ENCODE measurements around the gene FRAS1. TPM values are rescaled to one million over a fixed set of nuclear protein-coding genes. Genes with fewer than 3 reads are reported as not detected.

Gene FRAS1
- total RNA-seq, 1 experiment from 2014 or later, result 13.1 TPM

GRCh38 chr4:78220283-78220682 is 163.2 kb downstream of the FRAS1 start:
- Histone ChIP-seq H3K9me2 (ENCODE audit: insufficient read depth) (no peaks in the 10 kb centered on the region), H3K4me1 (replicated peaks; ENCODE audit: insufficient read depth) (no peaks in the 10 kb centered on the region), H4K20me1 (ENCODE audit: insufficient read depth) (no peaks in the 10 kb centered on the region), H2AFZ (no peak overlapping the region), H3F3A (ENCODE audit: insufficient read depth, low read depth) (no peaks in the 10 kb centered on the region), H3K4me3 (no peak overlapping the region), H3K9me3 (ENCODE audit: insufficient read depth, low read depth) (no peaks in the 10 kb centered on the region), H3K36me3 (ENCODE audit: low read depth) (no peaks in the 10 kb centered on the region), H3K4me2 (no peak overlapping the region), H3K27me3 (ENCODE audit: insufficient read depth, low read depth) (no peaks in the 10 kb centered on the region), H3K79me2 (ENCODE audit: low read depth) (no peaks in the 10 kb centered on the region), H3K27ac (no peak overlapping the region)
- CTCF ChIA-PET, result no interaction called here
- no peak for TF ChIP-seq EZH2 (IDR thresholded peaks at IDR 0.05; ENCODE audit: low read depth)
- TF ChIP-seq CTCF (conservative IDR thresholded peaks at IDR 0.05), result no peak
- intact Hi-C loops (cut with micrococcal nuclease; ENCODE audit: unreplicated experiment), result no loop called here
- POLR2A ChIA-PET (ENCODE audit: unreplicated experiment), result no interaction called here
- no TSS peak for BruUV-seq (replicated peaks)
- DNase-seq, result no peak

DNA sequence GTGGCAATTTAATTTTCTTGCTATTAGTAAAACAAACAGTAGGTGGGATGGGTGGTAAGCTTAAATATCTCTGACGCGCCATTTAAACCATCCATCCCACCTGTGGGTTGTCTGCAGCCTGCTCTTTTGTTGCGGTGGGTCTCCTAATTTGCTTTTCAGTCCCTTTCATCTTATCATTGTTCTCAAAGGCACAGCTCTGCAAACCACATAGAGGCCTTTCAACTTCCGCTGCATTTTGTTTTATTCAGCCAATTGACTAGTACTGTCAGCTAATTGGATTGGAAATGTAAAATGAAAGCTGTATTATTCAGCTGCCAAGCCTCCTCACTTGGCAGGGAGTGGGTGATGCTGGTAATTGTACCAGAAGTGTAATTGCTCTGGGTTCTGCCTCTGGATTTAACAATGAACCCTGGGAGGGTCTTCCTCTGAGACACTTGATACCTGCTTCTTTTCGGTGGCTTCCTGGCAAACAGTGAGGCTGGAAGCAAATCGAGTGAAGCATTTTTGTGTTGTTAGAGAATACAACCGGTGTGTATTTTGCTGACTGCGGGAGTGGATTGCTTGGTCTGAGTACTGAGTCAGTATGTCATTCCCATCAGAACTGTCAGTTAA is 165.6 kb downstream of the FRAS1 start:
- Histone ChIP-seq H3K27me3 (ENCODE audit: insufficient read depth, low read depth) (no peaks in the 10 kb centered on the region), H3K4me1 (replicated peaks; ENCODE audit: insufficient read depth) (no peaks in the 10 kb centered on the region), H3K27ac (no peak overlapping the region), H3K4me3 (no peak overlapping the region), H3K9me3 (ENCODE audit: insufficient read depth, low read depth) (no peaks in the 10 kb centered on the region; the same call in 1 of the 2 replicates), H3K79me2 (ENCODE audit: low read depth) (no peaks in the 10 kb centered on the region), H3K36me3 (ENCODE audit: low read depth) (no peaks in the 10 kb centered on the region), H3K4me2 (no peak overlapping the region), H4K20me1 (ENCODE audit: insufficient read depth) (no peaks in the 10 kb centered on the region), H3F3A (ENCODE audit: insufficient read depth, low read depth) (no peaks in the 10 kb centered on the region), H2AFZ (no peak overlapping the region), H3K9me2 (ENCODE audit: insufficient read depth) (no peaks in the 10 kb centered on the region)
- POLR2A ChIA-PET (ENCODE audit: unreplicated experiment), result no interaction called here
- CTCF ChIA-PET, result no interaction called here
- intact Hi-C loops (cut with micrococcal nuclease; ENCODE audit: unreplicated experiment), result no loop called here
- BruUV-seq (replicated peaks), result no TSS peak
- DNase-seq, result no peak
- TF ChIP-seq CTCF (conservative IDR thresholded peaks at IDR 0.05) (no peak), EZH2 (IDR thresholded peaks at IDR 0.05; ENCODE audit: low read depth) (no peak)

DNA sequence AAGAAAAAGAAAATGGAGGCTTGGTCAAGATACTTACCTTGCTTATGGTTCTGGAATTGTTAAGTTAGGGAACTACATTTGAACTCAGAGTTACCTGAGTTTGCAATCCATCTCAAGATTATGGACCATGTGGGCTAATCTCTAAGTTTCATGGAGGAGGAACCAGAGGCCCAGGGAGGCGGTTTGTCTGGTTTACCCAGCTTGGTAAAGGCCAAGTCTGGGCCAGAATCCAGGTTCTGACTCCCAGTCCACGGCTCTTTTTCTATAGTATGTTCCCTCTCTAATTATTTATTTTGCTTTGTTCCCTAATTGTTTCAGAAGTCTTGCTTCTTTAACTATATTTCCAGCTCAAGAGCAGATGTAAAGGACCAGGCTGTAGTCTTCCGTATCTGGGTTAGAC is 168.1 kb downstream of the FRAS1 start:
- no peaks in the 10 kb centered on the region for H4K20me1 ChIP-seq (ENCODE audit: insufficient read depth)
- CTCF ChIA-PET, result no interaction called here

More for the DNA sequence above, 168.1 kb downstream of the FRAS1 start:
- Histone ChIP-seq H3K4me3 (no peak overlapping the region), H3F3A (ENCODE audit: insufficient read depth, low read depth) (no peaks in the 10 kb centered on the region), H3K27me3 (ENCODE audit: insufficient read depth, low read depth) (no peaks in the 10 kb centered on the region), H3K36me3 (ENCODE audit: low read depth) (no peaks in the 10 kb centered on the region), H3K9me3 (ENCODE audit: insufficient read depth, low read depth) (no peaks in the 10 kb centered on the region; the same call in 1 of the 2 replicates), H3K79me2 (ENCODE audit: low read depth) (no peaks in the 10 kb centered on the region), H3K27ac (no peak overlapping the region), H2AFZ (no peak overlapping the region), H3K9me2 (ENCODE audit: insufficient read depth) (no peaks in the 10 kb centered on the region), H3K4me1 (replicated peaks; ENCODE audit: insufficient read depth) (no peaks in the 10 kb centered on the region), H3K4me2 (no peak overlapping the region)
- TF ChIP-seq CTCF (conservative IDR thresholded peaks at IDR 0.05) (no peak), EZH2 (IDR thresholded peaks at IDR 0.05; ENCODE audit: low read depth) (no peak)
- intact Hi-C loops (cut with micrococcal nuclease; ENCODE audit: unreplicated experiment), result no loop called here
- no TSS peak for BruUV-seq (replicated peaks)
- DNase-seq, result no peak
- POLR2A ChIA-PET (ENCODE audit: unreplicated experiment), result interaction anchor here (0.5 kb wide), 1 partner anchor 672 kb away, joined by 7 read pairs; no protein-coding TSS in a partner anchor
